Peyer's patch (tissue), 4 donors: ENCODE measurements around the gene ZPR1. TPM values are rescaled to one million over a fixed set of nuclear protein-coding genes. Genes with fewer than 3 reads are reported as not detected.

Experiments
- DNase-seq, 3 donors: peaks; one replicate each; pipeline ENCODE4 v3.0.0-alpha.2; 2017 to 2019
- H3K27ac ChIP-seq, 4 donors: fragments of 200-600 bp; sonication (generic); one replicate each; pipeline ENCODE4 v1.5.1; 2016 to 2019
- H3K27me3 ChIP-seq, 2 donors: fragments of 200-600 bp; sonication (generic); one replicate each; pipeline ENCODE4 v1.5.1; 2019
- H3K36me3 ChIP-seq, 3 donors: fragments of 200-600 bp; sonication (generic); one replicate each; pipeline ENCODE4 v1.5.1; 2016 to 2019
- H3K4me1 ChIP-seq, 4 donors: fragments of 200-600 bp; sonication (generic); one replicate each; pipeline ENCODE4 v1.5.1; 2016 to 2019
- H3K4me3 ChIP-seq, 4 donors: fragments of 200-600 bp; sonication (generic); 1 replicate in 3 of 4; 2 replicates in 1 of 4; pipeline ENCODE4 v1.5.1; 2016 to 2019; ENCODE audit warnings: mild to moderate bottlenecking in 1 of 4
- H3K9me3 ChIP-seq, 4 donors: fragments of 200-600 bp; sonication (generic); one replicate each; pipeline ENCODE4 v1.5.1; 2016 to 2019; ENCODE audit warnings: mild to moderate bottlenecking in 1 of 4
- POLR2A ChIP-seq, 2 donors: fragments of 450-650 bp; IDR thresholded peaks; one replicate each; pipeline ENCODE4 v1.5.1; 2017; ENCODE audit warnings: antibody characterized with exemption in 2 of 2, mild to moderate bottlenecking in 2 of 2, moderate library complexity in 2 of 2
- total RNA-seq, 4 donors: library from RNA; depleted of rRNA; stranded (reverse); fragments of >200 nt; gene quantifications; one replicate each; pipeline ENCODE4 v1.1.0, GENCODE V29; 2016
- TF ChIP-seq, protein P1 (sequence below), 6 experiments: fragments of 450-650 bp in 4 of 6; fragments of 200-600 bp in 2 of 6; sonication (generic) in 1 of 6; IDR thresholded peaks; one replicate each; pipeline ENCODE4 v1.5.1; 2017 to 2019; ENCODE audit warnings: antibody characterized with exemption in 6 of 6, mild to moderate bottlenecking in 3 of 6, moderate library complexity in 1 of 6

The ZPR1 gene
- total RNA-seq, 4 donors from 2014 or later = 17.0 to 52.6 (median 32.5) TPM

DNA sequence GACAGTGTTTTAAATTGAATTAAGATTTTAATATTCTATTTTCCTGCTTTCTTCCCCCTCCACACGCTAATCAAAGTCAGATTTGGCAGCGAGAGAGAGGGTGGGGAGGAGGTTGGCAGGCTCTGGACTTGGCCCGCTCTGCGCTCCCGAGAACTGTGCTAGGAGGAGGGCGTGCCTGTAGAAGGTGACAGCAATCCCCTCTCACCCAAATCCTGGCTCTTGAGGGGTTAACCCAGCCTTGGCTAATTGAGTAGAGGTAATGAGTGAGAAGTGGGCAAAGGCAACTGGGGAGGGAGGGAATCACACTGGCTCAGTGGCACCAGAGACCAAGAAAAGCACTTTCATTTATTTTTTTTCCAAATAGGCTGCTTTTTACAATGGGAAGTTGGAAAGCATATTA, 57.2 kb downstream of the ZPR1 start:
- Histone ChIP-seq H3K4me1 (peaks cover 0 to 6% (median 0%) of the 10 kb centered on the region in 4 donors), H3K36me3 (no peaks in the 10 kb centered on the region), H3K4me3 (no peak overlapping the region), H3K27me3 (no peaks in the 10 kb centered on the region), H3K9me3 (no peaks in the 10 kb centered on the region), H3K27ac (no peak overlapping the region)
- no peak for TF ChIP-seq POLR2A (IDR thresholded peaks at IDR 0.05)
- TF ChIP-seq, protein P1, sequence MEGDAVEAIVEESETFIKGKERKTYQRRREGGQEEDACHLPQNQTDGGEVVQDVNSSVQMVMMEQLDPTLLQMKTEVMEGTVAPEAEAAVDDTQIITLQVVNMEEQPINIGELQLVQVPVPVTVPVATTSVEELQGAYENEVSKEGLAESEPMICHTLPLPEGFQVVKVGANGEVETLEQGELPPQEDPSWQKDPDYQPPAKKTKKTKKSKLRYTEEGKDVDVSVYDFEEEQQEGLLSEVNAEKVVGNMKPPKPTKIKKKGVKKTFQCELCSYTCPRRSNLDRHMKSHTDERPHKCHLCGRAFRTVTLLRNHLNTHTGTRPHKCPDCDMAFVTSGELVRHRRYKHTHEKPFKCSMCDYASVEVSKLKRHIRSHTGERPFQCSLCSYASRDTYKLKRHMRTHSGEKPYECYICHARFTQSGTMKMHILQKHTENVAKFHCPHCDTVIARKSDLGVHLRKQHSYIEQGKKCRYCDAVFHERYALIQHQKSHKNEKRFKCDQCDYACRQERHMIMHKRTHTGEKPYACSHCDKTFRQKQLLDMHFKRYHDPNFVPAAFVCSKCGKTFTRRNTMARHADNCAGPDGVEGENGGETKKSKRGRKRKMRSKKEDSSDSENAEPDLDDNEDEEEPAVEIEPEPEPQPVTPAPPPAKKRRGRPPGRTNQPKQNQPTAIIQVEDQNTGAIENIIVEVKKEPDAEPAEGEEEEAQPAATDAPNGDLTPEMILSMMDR (IDR thresholded peaks at IDR 0.05) = no peak
- DNase-seq = peak in 1 of 3 donors; percentile 37

DNA sequence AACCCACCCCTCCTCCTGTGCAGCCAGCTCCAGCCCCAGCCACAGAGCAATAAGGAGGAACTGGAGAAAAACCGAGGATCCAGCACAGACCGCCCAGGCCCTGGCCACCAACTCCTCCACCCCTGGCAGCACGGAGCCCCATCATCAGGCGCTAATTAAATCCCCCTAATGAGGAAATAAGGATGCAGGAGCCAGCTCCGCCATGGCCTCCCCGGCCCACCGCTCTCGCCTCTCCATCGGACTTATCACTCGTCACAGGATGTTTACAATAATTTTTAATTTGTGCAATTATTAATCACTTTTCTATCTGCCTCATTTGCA, 57.6 kb downstream of the ZPR1 start:
- no peaks in the 10 kb centered on the region for H3K27me3 ChIP-seq
- H3K4me1 ChIP-seq = peaks cover 0 to 6% (median 0%) of the 10 kb centered on the region in 4 donors
- H3K36me3 ChIP-seq = no peaks in the 10 kb centered on the region
- H3K4me3 ChIP-seq = no peak overlapping the region
- TF ChIP-seq POLR2A (IDR thresholded peaks at IDR 0.05) = no peak
- TF ChIP-seq, protein P1 (IDR thresholded peaks at IDR 0.05) = no peak
- H3K9me3 ChIP-seq = no peaks in the 10 kb centered on the region
- peak in 1 of 3 donors; percentile 35 for DNase-seq
- no peak overlapping the region for H3K27ac ChIP-seq

DNA sequence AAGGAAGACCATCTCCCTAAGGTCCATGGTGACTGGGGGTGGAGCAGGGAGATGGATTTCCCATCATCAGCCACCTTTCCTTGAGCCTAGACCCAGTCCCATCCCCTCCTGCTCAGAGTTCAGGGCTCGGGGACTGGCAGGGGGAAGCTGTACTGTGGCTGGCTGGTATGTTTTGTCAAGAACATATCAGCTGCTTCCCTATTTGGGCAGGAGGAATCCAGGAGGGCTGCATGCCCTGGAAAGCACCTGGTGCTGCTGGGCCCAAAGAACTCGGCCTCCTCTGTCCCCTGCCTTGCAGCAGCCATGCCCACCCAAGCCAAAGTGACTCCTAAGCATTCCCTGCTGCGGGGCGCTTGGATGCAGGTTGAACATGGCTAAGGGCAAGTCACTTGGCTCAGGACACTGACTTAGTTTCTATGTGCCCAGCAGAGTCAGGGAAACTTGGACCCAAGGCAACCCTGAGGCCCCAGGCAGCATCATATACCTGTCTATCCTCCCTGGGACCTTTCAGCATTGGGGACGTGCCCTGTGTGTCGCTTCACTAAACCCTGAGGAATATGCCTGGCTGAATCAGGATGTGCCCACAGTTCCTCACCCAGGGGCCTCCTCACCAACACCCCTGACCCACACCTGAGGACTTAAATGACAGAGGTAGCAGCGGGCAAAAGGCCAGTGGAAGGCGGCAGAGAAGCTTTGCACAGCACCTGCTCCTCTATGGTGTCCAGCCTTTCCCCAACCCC, 58.2 kb downstream of the ZPR1 start:
- H3K4me3 ChIP-seq = no peak overlapping the region
- TF ChIP-seq, protein P1 (IDR thresholded peaks at IDR 0.05) = no peak
- no peak for TF ChIP-seq POLR2A (IDR thresholded peaks at IDR 0.05)
- no peak overlapping the region for H3K27ac ChIP-seq
- H3K27me3 ChIP-seq = no peaks in the 10 kb centered on the region
- no peaks in the 10 kb centered on the region for H3K9me3 ChIP-seq
- no peaks in the 10 kb centered on the region for H3K36me3 ChIP-seq
- peaks cover 0 to 6% (median 0%) of the 10 kb centered on the region in 4 donors for H3K4me1 ChIP-seq
- DNase-seq = peak in 1 of 3 donors; percentile 26

DNA sequence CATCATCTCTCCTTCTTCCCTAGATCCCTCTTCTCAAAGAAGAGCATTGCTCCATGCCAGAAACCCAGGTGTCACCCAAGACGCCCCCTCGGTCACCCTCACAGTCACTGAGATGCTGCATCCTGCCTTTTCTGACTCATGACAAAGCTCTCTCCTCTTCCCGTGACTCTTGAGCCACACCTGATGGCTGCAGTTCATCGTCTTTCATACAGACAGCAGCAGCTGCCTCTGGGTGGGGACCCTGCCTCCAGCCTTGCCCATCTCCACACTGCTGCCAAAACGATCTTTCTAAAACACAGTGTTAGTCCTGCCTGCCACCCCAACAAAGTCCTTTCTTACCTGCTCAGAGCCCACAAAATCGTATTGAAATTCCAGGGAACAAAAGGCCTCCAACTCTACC, 59.8 kb downstream of the ZPR1 start:
- Histone ChIP-seq H3K4me3 (no peak overlapping the region), H3K27me3 (no peaks in the 10 kb centered on the region), H3K4me1 (peaks cover 0 to 6% (median 0%) of the 10 kb centered on the region in 4 donors), H3K36me3 (no peaks in the 10 kb centered on the region), H3K27ac (no peak overlapping the region), H3K9me3 (no peaks in the 10 kb centered on the region)
- DNase-seq = no peak
- TF ChIP-seq POLR2A (IDR thresholded peaks at IDR 0.05) = no peak
- TF ChIP-seq, protein P1 (IDR thresholded peaks at IDR 0.05) = no peak

DNA sequence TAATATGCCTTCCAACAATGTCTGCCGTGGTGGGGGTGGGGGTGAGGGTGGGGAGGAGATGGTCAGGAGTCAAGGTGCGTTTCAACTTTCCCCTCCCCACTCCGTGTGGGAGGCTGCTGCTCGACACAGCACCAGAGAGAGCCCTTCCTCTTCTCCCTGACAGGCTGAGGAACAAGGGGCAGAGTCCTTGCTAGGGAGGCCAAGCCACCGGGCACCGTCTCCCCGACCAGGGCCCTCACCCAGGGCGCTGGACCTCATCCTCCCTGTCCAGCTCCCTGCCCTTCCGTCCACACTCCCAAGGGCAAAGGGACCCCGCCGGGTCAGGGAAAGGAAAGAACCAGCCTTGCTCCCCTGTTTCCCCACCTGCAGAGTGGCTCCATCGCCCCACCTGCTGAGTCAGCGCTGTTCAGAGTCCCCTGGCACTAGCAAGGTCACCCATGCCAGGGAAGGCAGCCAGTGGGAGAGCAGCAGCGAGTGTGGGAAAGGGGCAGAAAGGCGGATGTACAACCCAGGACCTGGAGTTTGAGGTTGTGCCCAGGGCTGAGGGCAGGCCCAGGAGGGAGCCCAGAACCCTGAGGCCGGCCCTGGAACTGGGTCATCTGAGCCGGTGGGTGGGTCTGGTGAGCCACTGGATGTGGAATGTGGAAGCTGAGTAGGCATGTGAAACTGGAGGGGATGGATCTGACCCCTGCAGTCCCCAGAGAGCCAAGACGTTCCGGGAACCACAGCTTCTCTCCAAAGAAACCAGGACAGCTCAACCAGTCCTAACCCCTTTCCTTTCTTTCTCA, 62.2 kb downstream of the ZPR1 start:
- Histone ChIP-seq H3K4me3 (no peak overlapping the region), H3K27ac (no peak overlapping the region), H3K9me3 (no peaks in the 10 kb centered on the region), H3K4me1 (peaks cover 0 to 4% (median 0%) of the 10 kb centered on the region in 4 donors), H3K27me3 (no peaks in the 10 kb centered on the region), H3K36me3 (no peaks in the 10 kb centered on the region)
- no peak for TF ChIP-seq POLR2A (IDR thresholded peaks at IDR 0.05)
- TF ChIP-seq, protein P1 (IDR thresholded peaks at IDR 0.05) = no peak
- DNase-seq = peak in 1 of 3 donors; percentile 47
